IMR-90 (cell line): ENCODE measurements around the gene TET1. TPM values are rescaled to one million over a fixed set of nuclear protein-coding genes. Genes with fewer than 3 reads are reported as not detected.

Source experiments
- ATAC-seq: fragments of 200-7000 bp; cut with Tn5 transposase; 2 replicates; pipeline ENCODE4 v1.9.1; 2020; ENCODE audit warnings: low read depth, mild to moderate bottlenecking, moderate library complexity
- BruUV-seq: library from RNA; stranded (reverse); fragments of 400-500 nt; replicated peaks from 2 replicates; lab custom pipeline; 2021; lab: Mats Ljungman, UMichigan
- CTCF ChIA-PET: fragments of 300-600 bp; formaldehyde crosslinking; extraction: SDS; loops from one replicate; lab custom pipeline; 2021; ENCODE audit warnings: antibody characterized with exemption; lab: Yijun Ruan, JAX
- POLR2A ChIA-PET: fragments of 300-600 bp; sonication (Branson Sonifier 250); formaldehyde crosslinking; loops from one replicate; lab custom pipeline; 2022; ENCODE audit warnings: antibody characterized with exemption; ENCODE audit not compliant: unreplicated experiment; lab: Charles Lee
- DNase-seq: peaks from one replicate; pipeline ENCODE4 v3.0.0; 2013
- H2AFZ ChIP-seq: replicated peaks from 2 replicates; pipeline ENCODE3; 2013; ENCODE audit warnings: low read length, mild to moderate bottlenecking; ENCODE audit not compliant: poor library complexity
- H2AK5ac ChIP-seq: 2 replicates; pipeline ENCODE4 v1.6.1; 2013; ENCODE audit warnings: low read depth, low read length, inconsistent platforms
- H2AK9ac ChIP-seq: replicated peaks from 2 replicates; pipeline ENCODE3; 2013; ENCODE audit warnings: mild to moderate bottlenecking, low read depth, low read length, moderate library complexity; ENCODE audit not compliant: poor library complexity
- H2BK120ac ChIP-seq: 2 replicates; pipeline ENCODE4 v1.6.1; 2013; ENCODE audit warnings: low read depth, low read length, inconsistent platforms
- H2BK15ac ChIP-seq: 3 replicates; pipeline ENCODE4 v1.6.1; 2013; ENCODE audit warnings: low read depth, low read length, inconsistent platforms
- H2BK20ac ChIP-seq: 2 replicates; pipeline ENCODE4 v1.6.1; 2013; ENCODE audit warnings: low read depth, mild to moderate bottlenecking, inconsistent platforms, low read length, moderate library complexity
- H2BK5ac ChIP-seq: 2 replicates; pipeline ENCODE4 v1.6.1; 2013; ENCODE audit warnings: mild to moderate bottlenecking, low read depth, low read length, inconsistent platforms; ENCODE audit not compliant: poor library complexity, severe bottlenecking
- H3K14ac ChIP-seq: replicated peaks from 2 replicates; pipeline ENCODE4 v1.6.1; 2013; ENCODE audit warnings: low read depth, low read length, inconsistent platforms
- H3K18ac ChIP-seq: 2 replicates; pipeline ENCODE4 v1.6.1; 2013; ENCODE audit warnings: low read depth, low read length, control low read depth
- H3K23ac ChIP-seq: 2 replicates; pipeline ENCODE4 v1.6.1; 2013; ENCODE audit warnings: low read depth, low read length, inconsistent platforms
- H3K27ac ChIP-seq: 2 replicates; pipeline ENCODE4 v1.5.1; 2013; ENCODE audit warnings: mild to moderate bottlenecking, control low read depth, low read length; ENCODE audit not compliant: insufficient read depth
- H3K27me3 ChIP-seq: 2 replicates; pipeline ENCODE4 v1.6.1; 2013; ENCODE audit warnings: low read length; ENCODE audit not compliant: control insufficient read depth, insufficient read depth
- H3K36me3 ChIP-seq: 2 replicates; pipeline ENCODE4 v1.6.1; 2013; ENCODE audit warnings: low read length, mixed read lengths; ENCODE audit not compliant: control insufficient read depth, insufficient read depth
- H3K4ac ChIP-seq: 2 replicates; pipeline ENCODE4 v1.6.1; 2013; ENCODE audit warnings: low read depth, low read length, inconsistent platforms
- H3K4me1 ChIP-seq: 2 replicates; pipeline ENCODE4 v1.6.1; 2013; ENCODE audit warnings: low read length, mixed read lengths; ENCODE audit not compliant: control insufficient read depth, insufficient read depth
- H3K4me2 ChIP-seq: 2 replicates; pipeline ENCODE4 v1.6.1; 2013; ENCODE audit warnings: low read depth, mild to moderate bottlenecking, control low read depth, low read length, moderate library complexity
- H3K4me3 ChIP-seq: 2 replicates; pipeline ENCODE4 v1.5.1; 2013; ENCODE audit warnings: low read depth, mild to moderate bottlenecking, control low read depth, low read length, moderate library complexity; ENCODE audit not compliant: insufficient read depth
- H3K56ac ChIP-seq: 2 replicates; pipeline ENCODE4 v1.6.1; 2013; ENCODE audit warnings: low read length, inconsistent platforms; ENCODE audit not compliant: insufficient read depth; ENCODE audit errors: extremely low read depth
- H3K79me1 ChIP-seq, 2 experiments: 2 replicates each; pipeline ENCODE4 v1.6.1; 2013; ENCODE audit warnings: low read length in 2 of 2, inconsistent platforms in 1 of 2, low read depth in 1 of 2
- H3K9ac ChIP-seq: 2 replicates; pipeline ENCODE4 v1.6.1; 2013; ENCODE audit warnings: low read depth, low read length, control low read depth
- H3K9me1 ChIP-seq: 2 replicates; pipeline ENCODE4 v1.6.1; 2013; ENCODE audit warnings: low read length, inconsistent platforms; ENCODE audit not compliant: insufficient read depth
- H3K9me3 ChIP-seq: 2 replicates; pipeline ENCODE4 v1.6.1; 2013; ENCODE audit warnings: low read length; ENCODE audit not compliant: control insufficient read depth, insufficient read depth
- H4K20me1 ChIP-seq: 2 replicates; pipeline ENCODE4 v1.6.1; 2013; ENCODE audit warnings: low read length, inconsistent platforms; ENCODE audit not compliant: insufficient read depth
- H4K5ac ChIP-seq: 2 replicates; pipeline ENCODE4 v1.6.1; 2013; ENCODE audit warnings: mild to moderate bottlenecking, low read depth, low read length, control low read depth
- H4K8ac ChIP-seq, 2 experiments: 2 replicates each; pipeline ENCODE4 v1.6.1; 2013; ENCODE audit warnings: low read depth in 2 of 2, low read length in 2 of 2, control low read depth in 1 of 2, inconsistent platforms in 1 of 2
- H4K91ac ChIP-seq: 2 replicates; pipeline ENCODE4 v1.6.1; 2013; ENCODE audit warnings: low read depth, low read length, inconsistent platforms; ENCODE audit not compliant: insufficient read depth
- BHLHE40 ChIP-seq: fragments of 150-350 bp; IDR thresholded peaks from 2 replicates; pipeline ENCODE4 v1.6.1; 2016; ENCODE audit warnings: mild to moderate bottlenecking, low read depth, low read length
- CEBPB ChIP-seq: IDR thresholded peaks from 2 replicates; pipeline ENCODE4 v1.6.1; 2012; ENCODE audit warnings: low read depth, low read length, improper control_type of control experiment
- CHD1 ChIP-seq: IDR thresholded peaks from 2 replicates; pipeline ENCODE4 v1.6.1; 2012; ENCODE audit warnings: low read depth, low read length, improper control_type of control experiment
- CTCF ChIP-seq: conservative IDR thresholded peaks from 2 replicates; pipeline ENCODE4 v1.5.1; 2012; ENCODE audit warnings: mild to moderate bottlenecking, low read depth, low read length, improper control_type of control experiment
- ELK1 ChIP-seq: fragments of 150-350 bp; IDR thresholded peaks from 2 replicates; pipeline ENCODE4 v1.6.1; 2016; ENCODE audit warnings: low read depth, mild to moderate bottlenecking, low read length, moderate library complexity, borderline replicate concordance
- FOS ChIP-seq: fragments of 150-350 bp; IDR thresholded peaks from 2 replicates; pipeline ENCODE4 v1.6.1; 2016; ENCODE audit warnings: low read depth, low read length
- MAFK ChIP-seq: IDR thresholded peaks from 2 replicates; pipeline ENCODE4 v1.6.1; 2012; ENCODE audit warnings: low read depth, low read length, improper control_type of control experiment
- MAZ ChIP-seq: IDR thresholded peaks from 2 replicates; pipeline ENCODE4 v1.6.1; 2012; ENCODE audit warnings: low read depth, mild to moderate bottlenecking, low read length, improper control_type of control experiment, moderate library complexity, borderline replicate concordance
- MXI1 ChIP-seq: IDR thresholded peaks from 2 replicates; pipeline ENCODE4 v1.6.1; 2012; ENCODE audit warnings: low read depth, mild to moderate bottlenecking, low read length, moderate library complexity, borderline replicate concordance
- NFE2L2 ChIP-seq: fragments of 150-350 bp; IDR thresholded peaks from 2 replicates; pipeline ENCODE4 v1.6.1; 2016; ENCODE audit warnings: low read depth, mild to moderate bottlenecking, low read length
- RAD21 ChIP-seq: IDR thresholded peaks from 2 replicates; pipeline ENCODE4 v1.6.1; 2012; ENCODE audit warnings: low read length, improper control_type of control experiment
- RCOR1 ChIP-seq: IDR thresholded peaks from 2 replicates; pipeline ENCODE4 v1.6.1; 2012; ENCODE audit warnings: mild to moderate bottlenecking, low read length, improper control_type of control experiment; ENCODE audit not compliant: insufficient replicate concordance
- RFX5 ChIP-seq: IDR thresholded peaks from 2 replicates; pipeline ENCODE4 v1.8.0; 2012; ENCODE audit warnings: low read depth, mild to moderate bottlenecking, low read length, moderate library complexity
- SMC3 ChIP-seq: fragments of 150-350 bp; IDR thresholded peaks from 2 replicates; pipeline ENCODE4 v1.6.1; 2016; ENCODE audit warnings: low read depth, mild to moderate bottlenecking, antibody characterized with exemption, low read length, moderate library complexity
- USF2 ChIP-seq: fragments of 150-350 bp; IDR thresholded peaks from 2 replicates; pipeline ENCODE4 v1.6.1; 2017; ENCODE audit warnings: mild to moderate bottlenecking, antibody characterized with exemption, low read length, low read depth
- WGBS, 2 experiments: methylation state at CpG; one replicate each; pipeline versions ENCODE4 v1.1.5 to v1.1.7; 2013; ENCODE audit warnings: missing lambda C conversion rate in 2 of 2; ENCODE audit not compliant: insufficient read length in 1 of 2; ENCODE audit errors: extremely low coverage in 2 of 2; 5-methylcytosine and 5-hydroxymethylcytosine counted together
- dilution Hi-C: fragments of 300-500 bp; cut with HindIII; formaldehyde crosslinking; loops from one replicate; pipeline ENCODE4 v1.14.3; 2018; ENCODE audit warnings: low sequenced_read_pairs; ENCODE audit not compliant: unreplicated experiment
- in situ Hi-C: fragments of 300-500 bp; cut with MboI; formaldehyde crosslinking; loops from 3 replicates; pipeline ENCODE4 v1.14.3; 2019; ENCODE audit warnings: low sequenced_read_pairs, inconsistent platforms, mixed read lengths
- intact Hi-C: fragments of 100-400 bp; cut with micrococcal nuclease; formaldehyde crosslinking; loops from 2 replicates; pipeline ENCODE4 v1.10.0; 2022
- polyA plus RNA-seq, 3 experiments: library from polyadenylated mRNA; depleted of rRNA; stranded (reverse); fragments of >200 nt; gene quantifications; 2 replicates each; pipeline ENCODE4 v1.2.3, GENCODE V29; 2012; ENCODE audit warnings: low replicate concordance in 1 of 3
- total RNA-seq: library from RNA; depleted of rRNA; stranded (reverse); fragments of >200 nt; gene quantifications from 2 replicates; pipeline ENCODE4 v1.2.3, GENCODE V29; 2012

Gene TET1
- total and polyA plus RNA-seq, 2 of the 4 experiments (the other 2 are of a cell fraction): 1.0 to 4.3 TPM

GRCh38 chr10:68564712-68565111 is 4.6 kb downstream of the TET1 start:
- dilution Hi-C loops: no loop called here
- H3K9ac ChIP-seq: no peak overlapping the region
- no peak for ATAC-seq
- peaks cover 3% of the 10 kb centered on the region for H3K4me1 ChIP-seq
- no peak for DNase-seq
- no peak overlapping the region for H4K5ac ChIP-seq
- H3K9me3 ChIP-seq: no peaks in the 10 kb centered on the region
- no TSS peak for BruUV-seq
- H2AFZ ChIP-seq: no peak overlapping the region
- H2BK15ac ChIP-seq: no peak overlapping the region
- no peak overlapping the region for H2AK9ac ChIP-seq
- H3K4ac ChIP-seq: no peak overlapping the region
- H3K79me1 ChIP-seq: peaks cover 18 to 67% of the 10 kb centered on the region in 2 experiments; a peak in 3 of 4 replicates
- no peaks in the 10 kb centered on the region for H3K36me3 ChIP-seq
- no peak overlapping the region for H3K14ac ChIP-seq
- H2BK20ac ChIP-seq: no peak overlapping the region
- H2BK120ac ChIP-seq: no peak overlapping the region
- no peak overlapping the region for H3K23ac ChIP-seq
- H3K27me3 ChIP-seq: no peaks in the 10 kb centered on the region
- H2BK5ac ChIP-seq: no peak overlapping the region
- H3K4me3 ChIP-seq: no peak overlapping the region
- H3K18ac ChIP-seq: no peak overlapping the region
- TF ChIP-seq CHD1 (no peak), RCOR1 (no peak), CEBPB (no peak), RFX5 (no peak), CTCF (no peak), NFE2L2 (no peak), MAFK (no peak), ELK1 (no peak), SMC3 (no peak), RAD21 (no peak), MXI1 (no peak), USF2 (no peak), BHLHE40 (no peak), MAZ (no peak), FOS (no peak)
- H3K9me1 ChIP-seq: no peaks in the 10 kb centered on the region; the same call in 1 of the 2 replicates
- no CpG with 5 or more reads among the region's 4 CpGs for WGBS, 2 experiments
- intact Hi-C loops: no loop called here
- no peak overlapping the region for H4K8ac ChIP-seq
- no peak overlapping the region for H3K56ac ChIP-seq
- no peak overlapping the region for H4K91ac ChIP-seq
- H3K27ac ChIP-seq: no peak overlapping the region
- POLR2A ChIA-PET: no interaction called here
- no peaks in the 10 kb centered on the region for H4K20me1 ChIP-seq
- in situ Hi-C loops: no loop called here
- CTCF ChIA-PET: no interaction called here
- H3K4me2 ChIP-seq: no peak overlapping the region
- H2AK5ac ChIP-seq: no peak overlapping the region
